Right ventricle myocardium superior (tissue), 1 donor: Measurements from ENCODE around the gene PFKM. TPM values are rescaled to one million over a fixed set of nuclear protein-coding genes. Genes with fewer than 3 reads are reported as not detected.

Source experiments
- ATAC-seq: fragments of 200-7000 bp; cut with Tn5 transposase; one replicate; pipeline ENCODE4 v1.9.1; 2020; ENCODE audit warnings: mild to moderate bottlenecking; ENCODE audit not compliant: poor library complexity
- DNase-seq: peaks from one replicate; pipeline ENCODE4 v3.0.0-alpha.2; 2020
- intact Hi-C: fragments of 100-400 bp; cut with DNase I; formaldehyde crosslinking; loops from one replicate; pipeline ENCODE4 v1.11.2; 2022
- long read RNA-seq: library from polyadenylated mRNA; unstranded; transcript quantifications from one replicate; pipeline ENCODE4 v2.0.0, GENCODE V29; 2021
- total RNA-seq: library from RNA; stranded (reverse); fragmentation: NEBNext Ultra II Directional; extraction: Animal tissue kit (Norgen Biotek cat#: 25700); gene quantifications from one replicate; pipeline ENCODE4 v1.2.1, GENCODE V29; 2021
- donor health status: DM: no; HTN: yes; CAD: no; lungs with severe emphysema.

PFKM gene
- 752 TPM for total RNA-seq
- long read RNA-seq, transcript PFKM-202 (25 exons, 3,226 nt): minor isoform, 6 of 1,378 reads
- long read RNA-seq, transcript PFKM-210 (22 exons, 2,867 nt): minor isoform, 414 of 1,378 reads
- long read RNA-seq, transcript PFKM-201 (23 exons, 3,078 nt): minor isoform, 161 of 1,378 reads
- long read RNA-seq, transcript PFKM-203 (23 exons, 3,224 nt): major isoform, 524 of 1,378 reads
- long read RNA-seq, partial matches to known transcripts: 169 of 1,378 reads
- long read RNA-seq, other reads (novel, unspliced or antisense): 99 of 1,378 reads

DNA sequence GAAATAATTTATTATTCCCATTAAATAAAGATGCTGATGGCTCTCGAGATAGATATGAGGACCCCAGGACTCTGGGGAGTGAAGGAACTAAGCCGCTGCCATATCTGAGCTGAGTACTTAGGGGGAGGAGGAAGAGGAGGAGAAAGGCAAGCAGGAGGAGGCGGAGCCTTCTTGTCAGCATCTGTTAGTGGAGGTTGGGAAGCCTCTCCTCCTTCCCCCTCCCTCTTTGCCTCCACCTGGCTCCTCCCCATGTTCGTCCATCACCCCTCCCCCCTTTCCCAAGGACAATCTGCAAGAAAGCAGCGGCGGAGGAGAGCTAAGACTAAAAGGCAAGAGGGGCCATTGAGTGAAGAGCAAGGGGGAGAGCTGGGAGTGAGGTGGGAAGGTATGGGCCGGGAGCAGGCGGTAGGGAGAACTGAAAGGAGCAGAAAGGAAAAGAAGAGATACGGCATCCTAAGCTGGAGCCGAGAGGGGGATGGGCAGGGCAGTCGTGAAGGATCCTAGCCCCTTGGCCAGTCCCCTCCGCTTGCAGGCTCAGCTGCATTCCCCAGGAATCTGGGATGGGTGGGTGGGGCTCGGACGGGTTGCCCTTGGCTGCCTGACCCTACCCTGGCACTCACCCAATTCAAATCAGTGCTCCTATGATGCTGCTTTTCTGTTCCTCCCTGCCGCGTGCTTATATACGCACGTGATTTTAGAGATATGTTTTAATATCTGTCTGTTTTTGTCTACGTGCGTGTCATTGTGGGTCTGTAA, at the start of gene PFKM:
Gene PFKM, plus strand, starts transcription at position 287 of the 756 bp plus-strand sequence. CDS start 3,411 bp downstream, outside the sequence.
- intact Hi-C loops: no loop called here
- DNase-seq: peak; percentile 86
- ATAC-seq: peak; percentile 95

DNA sequence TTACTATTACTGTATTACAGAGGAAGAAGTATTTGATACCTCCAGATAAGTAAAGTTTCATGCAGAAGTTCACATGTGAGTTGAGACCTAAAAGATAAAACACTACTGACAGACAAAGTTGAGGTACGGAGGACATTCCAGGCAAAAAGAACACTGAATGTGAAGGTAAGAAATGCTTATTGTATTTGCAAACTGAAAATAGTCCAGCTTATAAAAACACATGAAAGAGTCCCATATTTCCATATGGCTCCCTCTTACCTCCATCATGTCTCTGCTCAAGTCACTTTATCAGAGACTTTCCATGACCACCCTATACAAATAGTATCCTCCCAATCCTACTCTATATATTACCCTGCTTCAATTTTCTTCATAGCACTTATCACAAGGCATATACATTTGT, 49.1 kb upstream of the PFKM start:
- no peak for ATAC-seq
- intact Hi-C loops: no loop called here

DNA sequence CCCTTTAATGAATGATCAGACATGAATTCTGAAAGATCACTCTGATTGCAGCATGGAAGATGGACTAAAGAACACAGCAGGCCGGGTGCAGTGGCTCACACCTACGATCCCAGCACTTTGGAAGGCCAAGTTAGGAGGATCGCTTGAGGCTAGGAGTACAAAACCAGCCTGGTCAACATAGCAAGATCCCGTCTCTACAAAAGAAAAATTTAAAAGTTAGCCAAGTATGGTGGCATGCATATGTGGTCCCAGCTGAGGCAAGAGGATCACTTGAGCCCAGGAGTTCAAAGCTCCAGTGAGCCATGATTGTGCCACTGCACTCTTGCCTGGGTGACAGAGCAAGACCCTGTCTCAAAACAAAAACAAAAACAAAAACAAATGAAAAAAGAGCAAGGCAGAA, 48.4 kb upstream of the PFKM start:
- intact Hi-C loops: no loop called here
- no peak for ATAC-seq
- DNase-seq: no peak

More for the DNA sequence above, 49.1 kb upstream of the PFKM start:
- DNase-seq: no peak

DNA sequence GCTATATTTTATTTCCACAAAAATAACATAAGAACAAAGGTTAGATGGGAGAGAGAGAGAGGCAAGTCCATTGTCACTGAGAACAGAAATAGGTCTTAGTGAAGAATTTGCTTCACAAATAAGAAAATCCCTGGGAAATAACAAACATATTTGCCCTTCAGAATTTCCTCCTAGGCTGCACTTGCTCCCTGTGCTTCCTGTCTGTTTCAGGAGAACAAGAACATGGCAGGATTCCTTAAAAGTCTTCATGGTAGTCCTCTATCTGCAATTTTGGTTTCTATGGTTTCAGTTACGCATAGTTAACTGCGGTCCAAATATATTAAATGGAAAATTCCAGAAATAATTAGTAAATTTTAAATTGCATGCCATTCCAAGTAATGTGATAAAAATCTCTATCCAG, 47.4 kb upstream of the PFKM start:
- ATAC-seq: no peak

DNA sequence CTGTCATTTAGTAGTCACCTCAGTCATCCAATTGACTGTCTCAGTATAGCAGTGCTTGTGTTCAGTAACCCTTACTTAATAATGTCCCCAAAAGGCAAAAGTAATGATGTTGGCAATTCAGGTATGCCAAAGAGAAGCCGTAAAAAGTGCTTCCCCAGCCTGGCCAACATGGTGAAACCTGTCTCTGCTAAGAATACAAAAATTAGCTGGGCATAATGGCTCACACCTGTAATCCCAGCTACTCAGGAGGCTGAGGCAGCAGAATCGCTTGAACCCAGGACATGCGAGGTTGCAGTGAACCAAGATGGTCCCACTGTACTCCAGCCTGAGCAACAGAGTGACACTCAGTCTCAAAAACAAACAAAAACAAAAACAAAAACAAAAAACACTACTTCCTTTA, 46.9 kb upstream of the PFKM start:
- intact Hi-C loops: no loop called here
- ATAC-seq (no peak), DNase-seq (no peak)

More for the DNA sequence above, 47.4 kb upstream of the PFKM start:
- intact Hi-C loops: no loop called here
- no peak for DNase-seq

DNA sequence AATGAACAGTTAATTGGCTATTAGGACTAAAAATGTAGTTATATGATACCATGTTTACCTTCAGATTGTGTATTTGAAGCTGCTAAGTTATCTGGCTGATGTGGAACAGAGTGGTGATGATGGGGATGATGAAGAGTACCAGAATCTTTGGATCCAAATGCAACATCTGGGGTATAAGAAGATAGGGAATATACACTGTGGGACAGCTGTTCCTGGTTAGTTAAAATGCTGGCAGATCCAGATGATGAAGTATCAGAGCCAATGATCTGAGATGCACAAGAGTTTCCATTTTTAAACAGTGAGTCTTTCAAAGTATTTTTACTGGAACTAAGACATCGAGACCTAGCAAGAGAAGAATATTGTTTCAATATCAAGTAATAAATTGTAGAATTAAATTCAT, 44.9 kb upstream of the PFKM start:
- no peak for ATAC-seq
- intact Hi-C loops: no loop called here
- no peak for DNase-seq

DNA sequence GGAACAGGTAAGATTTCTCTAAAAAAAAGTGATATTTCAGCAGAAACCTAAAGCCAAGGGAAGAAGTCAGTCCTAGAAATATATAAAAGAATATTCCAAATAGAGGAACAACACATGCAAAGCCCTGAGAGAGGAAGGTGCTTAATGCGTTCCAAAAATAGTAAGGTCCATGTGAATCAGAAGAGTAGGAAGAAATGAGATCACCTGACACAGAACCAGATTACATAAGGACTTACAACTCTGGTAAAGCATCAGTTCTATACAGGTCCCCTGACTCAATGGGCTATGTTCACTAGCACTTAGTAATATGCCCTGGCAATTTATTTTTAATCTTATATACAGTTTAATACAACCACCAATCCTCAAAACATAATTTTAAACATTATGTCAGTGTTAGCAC, 43.3 kb upstream of the PFKM start:
- DNase-seq: no peak
- intact Hi-C loops: no loop called here
- peak; percentile 64 for ATAC-seq

DNA sequence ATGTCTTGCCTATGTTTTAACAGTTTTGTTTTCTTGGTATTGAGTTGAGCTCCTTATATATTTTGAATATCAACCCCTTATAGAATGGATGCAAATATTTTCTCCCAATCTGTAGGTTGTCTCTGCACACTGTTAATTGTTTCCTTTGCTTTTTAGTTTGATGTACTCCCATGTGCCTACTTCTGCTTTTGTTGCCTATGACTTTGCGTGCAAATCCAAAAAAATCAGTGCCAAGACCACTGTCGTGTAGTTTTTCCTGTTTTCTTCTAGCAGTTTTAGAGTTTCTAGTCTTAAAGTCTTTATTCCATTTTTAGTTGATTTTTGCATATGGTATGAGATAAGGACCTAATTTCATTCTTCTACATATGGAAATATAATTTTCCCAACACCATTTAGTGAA, 42.1 kb upstream of the PFKM start:
- ATAC-seq (no peak), DNase-seq (no peak)
- intact Hi-C loops: no loop called here

DNA sequence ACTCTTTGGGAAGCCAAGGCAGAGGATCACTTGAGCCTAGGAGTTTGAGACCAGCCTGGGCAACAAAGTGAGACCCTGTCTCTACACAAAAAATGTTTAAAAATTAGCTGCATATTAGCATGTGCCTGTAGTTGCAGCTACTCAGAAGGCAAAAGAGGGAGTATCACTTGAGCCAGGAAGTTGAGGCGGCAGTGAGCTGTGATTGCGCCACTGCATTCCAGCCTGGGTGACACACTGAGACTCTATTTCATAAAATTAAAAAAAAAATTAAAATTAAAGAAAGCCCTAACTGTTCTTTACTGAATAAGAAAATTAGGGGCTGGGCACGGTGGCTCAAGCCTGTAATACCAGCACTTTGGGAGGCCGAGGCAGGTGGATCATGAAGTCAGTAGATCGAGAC, 40.3 kb upstream of the PFKM start:
- intact Hi-C loops: no loop called here
- no peak for DNase-seq
- ATAC-seq: no peak

DNA sequence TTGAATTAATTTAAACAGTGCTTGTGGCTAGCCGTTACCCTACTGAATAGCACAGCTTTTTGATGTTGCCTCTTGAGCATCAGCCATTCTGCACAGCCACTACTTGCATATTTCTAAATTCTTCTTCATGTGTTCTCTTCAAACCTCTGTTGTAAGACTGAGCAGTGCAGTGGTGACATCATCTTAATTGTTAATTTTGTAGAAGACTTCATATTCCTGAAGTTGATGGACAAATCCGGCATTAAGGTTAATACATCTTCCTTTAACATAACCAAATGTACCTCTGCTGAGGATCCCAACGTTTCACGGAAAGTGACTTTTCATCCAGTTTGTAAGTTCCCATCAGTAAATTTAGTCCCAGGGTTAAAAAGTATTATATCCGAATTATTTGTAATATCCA, 38.9 kb upstream of the PFKM start:
- intact Hi-C loops: no loop called here
- DNase-seq: no peak
- no peak for ATAC-seq

DNA sequence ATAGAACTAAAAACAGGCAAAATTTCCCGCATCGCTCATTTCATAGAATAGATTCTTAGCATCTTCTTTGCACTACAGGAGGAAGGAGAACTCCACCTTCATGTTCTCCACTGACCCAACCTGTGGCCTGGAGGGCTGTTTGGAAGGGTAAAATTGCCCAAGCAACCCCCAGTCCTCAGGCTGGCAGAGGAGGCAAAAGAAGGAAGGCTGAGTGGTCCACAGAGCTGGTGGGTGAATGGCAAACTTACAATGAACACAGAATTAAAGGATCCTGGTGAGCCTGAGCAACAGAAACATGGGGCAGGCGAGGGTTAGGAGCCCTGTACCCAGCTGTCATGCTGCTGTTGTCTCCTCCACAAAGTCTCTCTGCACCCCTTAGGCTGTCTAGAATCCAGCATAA, 38.3 kb upstream of the PFKM start:
- ATAC-seq (no peak), DNase-seq (no peak)
- intact Hi-C loops: no loop called here

DNA sequence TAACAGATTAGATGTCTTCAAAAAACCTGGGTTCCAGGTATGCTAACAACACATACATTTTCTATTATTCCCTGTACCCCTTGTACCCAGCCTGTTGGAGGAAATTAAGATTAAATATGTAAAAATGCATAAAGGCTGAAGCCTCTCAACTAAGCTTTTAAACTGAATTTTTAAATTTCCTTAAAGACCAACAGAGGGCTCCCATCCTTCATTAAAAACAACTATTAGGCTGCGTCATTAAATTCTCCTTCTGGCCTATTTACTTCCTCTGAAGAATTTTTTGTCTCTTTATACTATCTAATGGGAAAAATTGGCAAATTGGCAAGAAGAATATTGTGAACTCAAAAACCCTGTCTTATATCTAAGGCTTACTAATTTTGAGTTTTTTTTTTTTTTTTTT, 35.1 kb upstream of the PFKM start:
- DNase-seq (no peak), ATAC-seq (peak; percentile 48)
- intact Hi-C loops: loop anchor here (2.0 kb wide), 1 partner anchor 81 kb away; no protein-coding TSS in a partner anchor

DNA sequence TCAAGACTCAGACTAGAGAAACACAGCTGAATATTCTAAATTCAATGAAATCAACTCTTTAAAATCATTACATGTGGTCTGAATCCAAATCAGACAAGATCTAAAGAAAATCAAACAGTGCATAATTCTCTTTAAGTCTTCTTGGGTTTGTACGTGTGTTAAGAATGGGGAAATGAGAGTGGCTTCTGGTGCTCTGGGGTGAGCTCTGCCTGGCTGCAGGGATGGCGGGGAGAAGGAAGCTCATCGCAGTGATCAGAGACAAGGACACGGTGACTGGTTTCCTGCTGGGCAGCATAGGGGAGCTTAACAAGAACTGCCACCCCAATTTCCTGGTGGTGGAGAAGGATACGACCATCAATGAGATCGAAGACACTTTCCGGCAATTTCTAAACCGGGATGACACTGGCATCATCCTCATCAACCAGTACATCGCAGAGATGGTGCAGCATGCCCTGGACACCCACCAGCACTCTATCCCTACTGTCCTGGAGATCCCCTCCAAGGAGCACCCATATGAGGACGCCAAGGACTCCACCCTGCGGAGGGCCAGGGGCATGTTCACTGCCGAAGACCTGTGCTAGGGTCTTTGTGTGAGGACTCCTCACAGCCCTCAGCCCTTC, 34.2 kb upstream of the PFKM start:
- no peak for ATAC-seq
- intact Hi-C loops: loop anchor here (2.0 kb wide), 1 partner anchor 80 kb away; no protein-coding TSS in a partner anchor
- DNase-seq: no peak

DNA sequence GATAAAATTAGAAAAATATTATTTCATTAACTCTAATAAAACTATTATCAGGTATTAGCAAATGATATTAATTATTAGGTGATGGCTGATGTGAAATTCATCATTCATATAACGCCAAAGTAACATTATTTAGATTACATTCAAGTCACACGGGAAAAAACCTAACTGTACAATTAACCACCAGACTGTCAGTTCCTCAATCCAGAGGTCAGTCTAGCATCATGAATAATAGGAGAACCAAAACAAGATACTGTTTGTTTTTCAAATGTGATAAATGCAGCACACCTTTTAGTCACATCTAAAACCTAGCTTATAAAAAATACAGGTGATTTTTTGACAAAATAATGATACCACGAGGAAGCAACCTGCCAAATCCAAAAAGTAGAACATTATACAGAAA, 32.8 kb upstream of the PFKM start:
- intact Hi-C loops: no loop called here
- ATAC-seq (no peak), DNase-seq (no peak)

DNA sequence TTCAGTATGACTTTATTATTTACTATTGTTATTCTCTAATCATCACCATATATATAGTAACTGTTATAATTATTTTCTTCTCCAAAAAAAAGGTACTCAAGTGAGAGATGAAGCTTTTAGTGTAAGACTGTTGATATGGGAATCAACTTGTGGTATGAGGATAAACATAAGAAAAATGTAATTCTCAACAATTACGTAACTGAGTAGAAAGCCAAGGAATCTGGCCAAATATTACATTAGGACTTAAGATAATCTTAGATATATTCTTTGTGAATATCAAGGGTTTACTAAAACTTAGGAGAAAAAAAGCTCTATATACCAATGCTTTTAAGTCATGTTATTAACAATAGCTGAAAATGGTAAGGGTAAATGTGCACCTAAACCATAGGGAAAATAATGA, 26.6 kb upstream of the PFKM start:
- DNase-seq: no peak
- intact Hi-C loops: no loop called here
- ATAC-seq: no peak

DNA sequence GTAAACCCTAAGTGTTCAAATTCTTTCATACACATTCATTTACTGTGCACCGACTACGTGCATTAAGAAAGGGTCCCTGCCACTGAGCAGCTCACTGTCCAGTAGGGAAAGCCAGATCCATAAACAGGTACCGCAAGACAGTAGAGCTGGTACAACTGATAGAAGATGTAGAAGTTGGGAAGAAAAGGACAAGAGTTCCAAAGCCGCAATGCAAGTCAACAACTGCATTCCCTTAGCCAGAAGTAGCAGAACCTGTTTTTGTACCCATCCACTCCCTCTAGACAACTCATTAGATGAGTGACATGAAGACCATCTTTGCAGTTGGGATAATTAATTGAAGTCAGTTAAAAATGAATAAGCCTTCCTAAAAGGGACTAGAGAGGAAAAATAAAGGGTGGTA, 14.6 kb upstream of the PFKM start:
- intact Hi-C loops: loop anchor here (10.0 kb wide), 1 partner anchor 50 kb away; the partner anchor contains the start of gene ASB8
- DNase-seq (no peak), ATAC-seq (no peak)

DNA sequence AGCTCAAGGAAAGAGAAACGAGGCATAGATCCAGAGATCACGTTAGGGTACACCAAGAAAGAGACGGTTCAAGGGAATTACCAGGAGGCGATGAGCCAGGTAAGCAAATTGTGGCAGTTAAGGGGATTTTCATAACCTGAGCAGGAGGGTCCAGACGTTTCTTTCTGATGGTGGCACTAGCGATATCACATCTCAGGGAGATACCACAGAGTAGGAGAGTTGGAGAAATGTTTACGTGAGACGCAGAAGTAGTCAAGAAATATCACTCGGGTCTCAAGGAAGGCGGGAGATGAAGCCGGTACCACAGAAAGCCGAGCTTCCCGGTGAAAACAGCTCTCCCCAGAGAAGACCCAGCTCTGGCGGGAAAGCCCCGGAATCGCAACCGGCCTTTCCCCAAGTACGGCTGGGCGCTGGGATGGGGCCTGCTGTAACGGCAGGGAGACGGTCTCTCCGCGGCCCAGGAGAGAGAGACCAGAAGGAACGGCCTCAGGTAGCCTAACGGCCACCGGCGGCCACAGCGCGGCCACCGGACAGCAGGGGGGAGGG, 13.8 kb upstream of the PFKM start:
- ATAC-seq: peak; percentile 2
- intact Hi-C loops: loop anchor here (10.0 kb wide), 1 partner anchor 49 kb away; the partner anchor contains the start of gene ASB8
- DNase-seq: no peak

DNA sequence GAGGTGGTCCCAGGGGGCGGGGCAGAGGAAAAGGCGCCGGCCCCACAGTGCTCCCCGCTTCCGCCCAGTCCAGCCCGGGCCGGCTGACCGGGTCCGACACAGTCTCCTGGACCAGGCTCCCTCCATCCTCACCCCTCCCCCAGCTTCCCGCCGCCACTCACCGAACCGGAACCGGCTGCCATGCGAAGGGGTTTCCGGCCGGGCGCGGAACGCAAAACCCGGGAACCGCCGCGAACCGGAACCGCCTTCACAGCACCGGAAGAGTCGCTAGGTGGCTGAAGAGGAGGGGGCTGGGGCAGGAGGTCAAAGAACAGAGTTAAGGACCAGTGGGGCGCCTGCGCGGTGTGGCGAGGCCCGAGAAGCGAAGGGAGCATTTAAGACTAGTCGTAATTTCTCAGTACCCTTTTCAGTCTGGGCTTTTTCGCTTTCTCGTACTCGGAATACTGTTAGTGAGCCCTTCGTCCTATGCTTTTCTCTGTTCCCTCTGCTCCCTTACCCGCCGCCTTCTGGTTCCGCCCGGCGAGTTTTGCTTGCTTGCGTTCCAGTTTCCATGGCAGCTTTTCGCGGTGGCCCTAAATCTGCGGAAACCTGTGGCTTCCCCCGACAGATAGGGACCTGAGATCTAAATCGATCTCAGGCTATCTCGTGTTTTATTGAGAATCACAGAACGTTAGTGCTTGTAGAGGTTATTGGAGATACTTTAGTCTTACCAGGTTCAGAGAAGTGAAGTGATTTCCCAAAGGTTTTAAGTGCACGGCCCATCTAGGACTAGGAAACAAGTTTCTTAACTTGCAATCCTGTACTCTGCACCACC, 13.1 kb upstream of the PFKM start, which contains the start of gene SENP1:
Gene SENP1, minus strand, starts transcription at position 213 of the 814 bp plus-strand sequence. CDS start 4,607 bp downstream, outside the sequence.
- intact Hi-C loops: loop anchor here (10.0 kb wide), 1 partner anchor 49 kb away; the partner anchor contains the start of gene ASB8

More for the DNA sequence above, 13.1 kb upstream of the PFKM start, which contains the start of gene SENP1:
- peak; percentile 93 for DNase-seq
- peak; percentile 99 for ATAC-seq
